GM18870 (cell line): Measurements from ENCODE around the gene CD81.
"Not testable (repeated sequence)": the region's sequence is repeated elsewhere in the genome, so short reads cannot be mapped to it uniquely, and the experiment has no call there.

Source experiments
- ATAC-seq: cut with Tn5 transposase; IDR thresholded peaks from one replicate; pipeline ENCODE4 v1.9.1; 2021; ENCODE audit warnings: moderate library complexity; ENCODE audit not compliant: unreplicated experiment

The CD81 gene

DNA sequence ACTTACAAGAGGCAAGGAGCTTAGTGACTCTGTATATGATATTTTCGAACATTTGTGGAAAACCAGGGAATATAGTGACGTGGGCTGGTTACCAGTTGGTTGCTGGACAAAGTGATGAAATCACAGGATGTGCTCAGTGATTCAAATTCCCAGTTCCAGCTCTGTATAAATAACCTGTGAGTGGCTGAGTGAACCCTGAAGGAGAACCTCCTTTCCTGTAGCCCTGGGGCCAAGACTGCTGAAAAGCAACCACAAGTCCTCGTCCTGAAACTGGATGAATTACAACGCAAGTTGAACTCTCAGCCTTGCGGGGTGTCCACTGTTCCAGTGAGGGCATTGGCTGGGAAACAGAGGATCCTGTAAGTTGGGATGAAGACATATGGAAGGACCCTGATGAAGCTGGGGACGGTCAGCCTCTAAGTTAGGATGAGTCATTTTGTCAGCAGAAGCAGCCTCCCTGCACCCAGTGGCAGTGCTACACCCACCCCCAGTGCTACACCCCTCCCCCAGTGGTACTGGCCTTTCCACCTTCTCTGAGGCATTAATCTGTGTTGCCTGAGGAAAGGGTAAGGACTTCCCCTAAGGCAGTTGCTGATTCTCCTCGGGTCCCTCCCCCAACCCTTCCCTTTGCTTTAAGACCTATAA lies 22.0 kb upstream of the CD81 start:
- no peak for ATAC-seq

DNA sequence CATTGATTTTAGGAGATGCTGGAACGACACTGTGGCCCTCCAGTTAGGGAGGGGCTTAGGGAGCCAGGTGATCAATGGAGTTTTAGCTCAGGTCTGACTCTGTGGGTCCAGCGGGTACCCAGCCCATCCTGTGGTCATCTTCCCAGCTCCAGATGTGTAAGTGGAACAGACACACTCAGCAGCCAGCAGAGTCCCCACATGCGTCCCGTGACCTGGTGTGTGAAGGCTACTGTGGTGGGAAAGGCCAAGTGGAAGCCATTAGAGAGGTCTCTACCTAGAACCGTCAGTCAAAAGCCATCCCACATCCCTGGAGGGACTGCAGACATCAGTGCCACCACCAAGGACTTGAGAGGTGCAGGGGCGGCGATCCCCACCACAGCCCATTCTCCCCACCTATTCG lies 19.9 kb upstream of the CD81 start:
- ATAC-seq = no peak

DNA sequence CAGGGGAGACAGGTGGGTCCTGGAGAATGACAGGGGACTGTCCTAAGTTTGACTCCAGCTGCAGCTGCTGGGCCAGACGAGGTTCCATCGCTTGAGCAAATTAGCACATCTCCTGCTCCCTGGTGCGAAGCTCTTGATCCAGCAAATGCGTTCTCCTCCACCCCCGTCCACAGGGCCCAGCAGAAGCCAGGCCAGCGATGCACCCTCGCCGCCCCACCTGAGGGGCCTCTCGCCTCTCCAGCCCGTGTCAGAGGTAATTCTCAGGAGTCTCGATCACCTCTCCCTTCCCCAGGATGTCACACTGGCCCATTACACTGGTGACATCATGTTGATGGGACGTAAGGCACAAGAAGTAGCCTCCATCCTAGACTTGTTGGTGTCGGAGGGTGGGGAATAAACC lies 19.5 kb upstream of the CD81 start:
- not testable (repeated sequence) for ATAC-seq

GRCh38 chr11:2358754-2359442 lies 18.2 kb upstream of the CD81 start:
- no peak for ATAC-seq

DNA sequence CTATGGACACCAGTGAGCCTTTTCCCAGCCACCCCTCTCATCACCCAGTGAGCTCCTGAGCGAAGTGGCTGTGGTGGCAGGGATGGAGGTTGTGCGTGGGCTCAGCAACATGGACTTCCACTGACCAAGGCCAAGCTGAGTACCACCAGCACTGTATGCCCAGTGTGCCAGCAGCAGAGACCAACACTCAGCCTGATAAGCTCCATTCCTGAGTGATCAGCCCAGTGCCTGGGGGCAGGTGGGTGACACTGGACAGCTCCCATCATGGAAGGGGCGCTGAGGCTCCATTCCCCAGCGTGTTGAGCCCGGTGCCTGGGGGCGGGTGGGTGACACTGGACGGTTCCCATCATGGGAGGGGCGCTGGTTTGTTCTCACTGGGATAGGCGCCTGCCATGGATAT lies 17.6 kb upstream of the CD81 start:
- ATAC-seq = no peak

GRCh38 chr11:2360081-2360642 lies 16.9 kb upstream of the CD81 start:
- no peak for ATAC-seq

DNA sequence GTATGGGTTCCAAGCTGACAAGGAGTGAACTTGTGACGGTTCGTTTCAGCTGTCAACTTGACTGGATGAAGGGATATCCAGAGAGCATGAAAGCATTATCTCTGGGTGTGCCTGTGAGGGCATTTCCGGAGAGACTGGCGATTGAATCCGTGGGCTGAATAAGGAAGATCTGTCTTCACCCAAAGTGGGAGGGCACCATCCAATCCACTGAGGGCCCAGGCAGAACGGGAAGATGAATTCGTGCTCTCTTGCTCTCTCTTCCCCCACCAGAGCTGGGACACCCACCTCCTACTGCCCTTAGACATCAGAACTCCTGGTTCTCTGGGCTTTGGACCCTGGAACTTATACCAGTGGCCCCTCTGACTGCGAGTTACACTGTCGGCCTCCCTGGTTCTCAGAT lies 15.5 kb upstream of the CD81 start:
- no peak for ATAC-seq

DNA sequence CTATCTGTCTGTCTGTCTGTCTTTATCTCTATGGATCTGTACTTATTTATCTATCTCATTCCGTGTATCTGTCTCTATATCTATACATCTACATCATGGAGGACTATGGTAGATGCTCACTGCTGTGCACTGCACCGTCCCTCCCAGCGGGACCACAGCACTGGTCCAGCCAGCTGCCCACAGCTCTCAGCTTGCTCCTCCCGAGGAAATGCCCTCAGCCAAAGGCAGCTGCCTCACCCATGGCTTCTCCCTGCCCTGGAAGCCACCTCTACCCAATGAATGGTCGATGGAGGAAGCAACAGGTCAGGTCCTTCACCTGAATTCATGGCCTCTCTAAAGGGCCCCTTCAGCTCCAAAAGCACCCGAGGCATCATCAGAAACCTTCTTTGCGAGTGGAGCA lies 14.7 kb upstream of the CD81 start:
- no peak for ATAC-seq

DNA sequence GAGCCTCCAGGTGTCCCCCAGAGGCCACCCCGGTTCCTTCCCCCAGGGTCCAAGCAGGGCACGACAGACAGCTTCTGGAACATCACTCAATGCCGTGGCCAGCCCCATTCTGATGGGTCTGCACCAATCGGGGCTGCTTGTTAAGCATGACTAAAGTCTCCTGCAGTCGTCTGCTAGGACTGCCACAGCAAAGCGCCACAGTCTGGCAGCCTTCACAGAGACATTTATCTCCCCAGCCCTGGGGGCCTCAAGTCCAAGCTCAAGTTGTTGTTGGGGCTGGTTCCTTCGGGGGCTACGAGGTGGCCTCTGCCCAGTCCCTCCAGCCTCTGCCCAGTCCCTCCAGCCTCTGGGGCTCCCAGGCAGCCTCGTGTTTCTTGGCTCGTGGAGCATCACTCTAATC lies 14.0 kb upstream of the CD81 start:
- no peak for ATAC-seq

GRCh38 chr11:2363577-2364370 lies 13.3 kb upstream of the CD81 start:
- ATAC-seq = no peak

DNA sequence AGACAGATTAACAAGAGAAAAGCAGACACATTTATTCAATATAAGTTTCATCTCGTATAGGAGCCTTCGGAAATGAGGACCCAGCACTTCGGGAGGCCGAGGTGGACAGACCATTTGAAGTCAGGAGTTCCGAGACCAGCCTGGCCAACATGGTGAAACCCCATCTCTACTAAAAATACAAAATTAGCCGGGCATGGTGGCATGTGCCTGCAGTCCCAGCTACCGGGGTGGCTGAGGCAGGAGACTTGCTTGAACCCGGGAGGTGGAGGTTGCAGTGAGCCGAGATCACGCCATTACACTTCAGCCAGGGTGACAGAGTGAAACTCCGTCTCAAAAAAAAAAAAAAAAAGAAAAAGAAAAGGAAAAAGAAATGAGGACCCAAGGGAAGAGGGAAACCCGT lies 12.7 kb upstream of the CD81 start:
- ATAC-seq = not testable (repeated sequence)

- ATAC-seq = no peak
These were observed 11.4 kb upstream of the CD81 start for GRCh38 chr11:2365571-2366210.

DNA sequence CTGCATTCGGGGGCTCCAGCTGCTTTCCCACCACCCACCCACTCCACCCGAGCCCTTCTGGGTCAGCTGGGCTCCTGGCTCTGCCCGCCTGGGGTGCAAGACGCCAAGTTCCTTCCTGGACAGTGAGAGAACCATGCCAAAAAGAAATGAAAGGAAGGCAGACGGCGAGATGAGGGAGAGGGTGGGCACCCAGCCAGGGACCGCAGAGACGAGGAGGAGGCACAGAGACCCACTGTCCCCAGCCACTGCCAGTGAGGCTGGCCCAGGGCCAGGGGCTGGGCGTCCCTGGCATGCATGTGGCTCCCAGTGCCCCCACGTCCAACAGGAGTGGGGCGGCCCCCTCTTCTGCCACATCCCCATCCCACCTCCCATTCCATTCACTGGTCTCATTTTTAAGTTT lies 10.8 kb upstream of the CD81 start:
- no peak for ATAC-seq

DNA sequence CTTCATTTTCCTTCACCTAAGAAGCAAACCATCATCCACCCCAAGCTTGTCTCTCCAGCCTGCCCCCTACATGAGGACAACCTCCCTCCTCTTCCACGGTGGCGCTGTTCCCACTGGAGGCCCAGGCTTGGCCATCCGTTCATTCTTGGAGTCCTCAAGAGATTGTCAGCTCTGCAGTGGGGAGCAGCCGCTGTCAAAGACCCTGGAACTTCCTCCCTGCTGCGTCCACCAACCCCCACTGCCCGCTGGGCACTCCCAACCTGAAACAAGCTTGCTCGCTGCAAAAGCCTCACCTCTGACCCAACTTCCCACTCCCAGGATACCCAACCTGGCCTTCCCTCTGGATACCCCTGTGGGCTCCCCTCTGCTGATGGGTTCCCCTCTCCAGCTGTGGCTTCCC lies 10.4 kb upstream of the CD81 start:
- ATAC-seq = no peak

DNA sequence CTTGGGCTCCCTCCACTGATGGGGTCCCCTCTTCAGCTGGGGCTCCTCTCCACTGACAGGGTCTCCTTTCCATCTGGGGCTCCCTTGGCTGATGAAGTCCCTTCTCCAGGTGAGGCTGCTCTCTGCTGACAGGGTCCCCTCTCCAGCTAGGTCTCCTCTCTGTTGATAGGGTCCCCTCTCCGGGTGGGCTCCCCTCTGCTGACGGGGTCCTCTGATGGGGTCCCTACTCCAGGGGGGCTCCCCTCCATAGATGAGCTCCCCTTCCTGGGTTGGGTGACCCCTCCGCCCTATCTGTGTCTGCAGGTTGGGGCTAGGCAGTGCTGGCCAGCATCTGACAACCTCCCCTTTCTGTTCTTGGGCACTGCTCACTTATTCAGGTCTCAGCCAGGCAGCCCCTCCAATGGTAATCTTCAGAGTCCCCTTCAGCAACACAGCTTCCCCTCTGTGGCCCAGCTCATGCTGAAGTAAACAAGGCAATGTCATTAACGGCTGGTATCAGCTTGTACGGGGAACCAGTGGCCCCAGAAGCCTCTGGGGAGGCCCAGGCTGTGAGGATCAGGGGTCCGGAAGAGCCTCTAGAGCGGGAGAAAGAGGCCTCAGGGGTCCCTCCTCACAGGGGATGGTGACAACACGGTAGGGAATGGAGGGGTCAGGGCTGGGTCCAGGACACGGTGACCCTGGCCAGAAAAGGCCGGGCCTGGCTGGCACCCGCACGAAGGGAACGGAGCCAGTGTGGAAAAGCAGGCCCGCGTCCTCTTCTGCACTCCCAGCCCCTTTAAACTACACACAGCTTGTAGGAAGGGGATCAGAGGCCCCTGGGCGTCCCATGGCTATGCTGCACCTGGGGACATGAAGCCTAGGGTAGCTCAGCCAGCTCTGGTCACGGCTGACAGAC lies 9.6 kb upstream of the CD81 start:
- ATAC-seq = no peak

GRCh38 chr11:2368178-2368850 lies 8.8 kb upstream of the CD81 start:
- ATAC-seq = no peak

DNA sequence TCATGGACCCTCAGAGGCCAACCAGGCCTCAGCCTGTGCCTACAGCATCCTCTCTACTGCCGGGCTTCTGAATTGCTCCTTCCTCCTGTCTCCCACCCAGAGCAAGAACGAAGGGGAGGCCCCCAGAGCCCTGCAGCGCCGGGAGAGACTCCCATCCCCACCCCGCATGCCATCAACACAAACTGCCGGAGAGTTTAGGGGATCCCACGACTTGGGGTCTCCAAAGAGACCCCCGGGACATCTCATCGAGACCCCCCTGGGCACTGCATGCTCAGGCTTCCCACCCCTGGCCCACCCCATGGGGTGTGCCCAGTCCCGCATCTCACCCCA lies 8.3 kb upstream of the CD81 start:
- no peak for ATAC-seq

DNA sequence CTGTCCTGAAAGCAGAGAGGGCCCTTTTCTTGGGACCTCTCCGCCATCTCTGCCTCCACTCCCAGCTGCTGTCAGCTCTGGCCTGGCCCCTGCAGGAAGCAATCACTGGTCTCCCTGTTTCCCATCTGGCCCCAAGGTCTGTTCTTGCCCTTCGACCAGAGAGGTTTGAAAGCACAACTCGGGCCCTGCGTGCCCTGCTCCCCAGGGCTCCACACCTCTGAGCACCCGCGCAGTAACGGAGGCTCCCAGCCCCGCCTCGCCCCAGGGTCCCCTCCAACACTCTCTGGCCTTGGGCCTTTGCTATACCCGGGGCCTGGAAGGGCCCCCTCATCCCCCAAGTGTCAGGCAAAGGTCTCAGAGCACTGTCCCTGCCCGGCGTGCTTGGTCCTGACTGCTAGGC lies 7.8 kb upstream of the CD81 start:
- no peak for ATAC-seq

GRCh38 chr11:2369896-2370295 lies 7.2 kb upstream of the CD81 start:
- no peak for ATAC-seq
